ENCODE data around the gene PRIMA1. TPM values are rescaled to one million over a fixed set of nuclear protein-coding genes. Genes with fewer than 3 reads are reported as not detected.

PRIMA1 gene
- total RNA-seq, 1 experiment from 2014 or later: 0.26 TPM

DNA sequence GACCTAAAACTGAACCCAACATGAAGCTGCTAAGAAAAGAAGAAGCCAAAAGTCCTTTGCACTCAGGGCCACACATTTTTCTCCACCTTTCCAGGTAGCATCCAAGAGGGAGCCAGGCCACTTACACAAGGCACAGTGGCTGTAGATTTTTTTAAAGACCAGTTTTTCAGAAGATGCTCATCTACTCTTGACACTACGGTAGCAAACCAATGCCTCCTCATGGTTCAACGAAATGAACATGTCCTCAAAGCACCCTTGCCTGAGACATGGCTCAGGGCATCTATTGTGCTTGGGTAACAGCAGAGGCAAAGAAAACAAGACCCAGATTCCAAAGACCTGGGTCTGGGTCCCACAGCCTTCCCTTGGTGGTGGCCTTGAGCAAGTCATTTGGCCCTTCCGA is 22.3 kb downstream of the PRIMA1 start:
- Histone ChIP-seq H3K9me3 (ENCODE audit: control insufficient read depth, insufficient read depth, low read depth, low read length) (no peaks in the 10 kb centered on the region), H3K27me3 (ENCODE audit: control insufficient read depth, insufficient read depth, low read length) (no peaks in the 10 kb centered on the region; the same call in 1 of the 2 replicates), H3K4me3 (ENCODE audit: low read depth in 2 of 2, low read length in 2 of 2) (no peak overlapping the region), H3K36me3 (ENCODE audit: control insufficient read depth, insufficient read depth, low read length) (no peaks in the 10 kb centered on the region), H3K27ac (ENCODE audit: low read length) (no peak overlapping the region), H3K4me1 (ENCODE audit: control insufficient read depth, insufficient read depth, low read length) (no peaks in the 10 kb centered on the region)
- ChIA-PET POLR2A (no interaction called here), CTCF (no interaction called here)
- DNase-seq (ENCODE audit: low read depth, low spot score) (no peak), ATAC-seq (no peak)
- in situ Hi-C loops (cut with HindIII; ENCODE audit: low pct_unique_long_range_greater_than_20kb, low sequenced_read_pairs): no loop called here
- TF ChIP-seq, protein P1, sequence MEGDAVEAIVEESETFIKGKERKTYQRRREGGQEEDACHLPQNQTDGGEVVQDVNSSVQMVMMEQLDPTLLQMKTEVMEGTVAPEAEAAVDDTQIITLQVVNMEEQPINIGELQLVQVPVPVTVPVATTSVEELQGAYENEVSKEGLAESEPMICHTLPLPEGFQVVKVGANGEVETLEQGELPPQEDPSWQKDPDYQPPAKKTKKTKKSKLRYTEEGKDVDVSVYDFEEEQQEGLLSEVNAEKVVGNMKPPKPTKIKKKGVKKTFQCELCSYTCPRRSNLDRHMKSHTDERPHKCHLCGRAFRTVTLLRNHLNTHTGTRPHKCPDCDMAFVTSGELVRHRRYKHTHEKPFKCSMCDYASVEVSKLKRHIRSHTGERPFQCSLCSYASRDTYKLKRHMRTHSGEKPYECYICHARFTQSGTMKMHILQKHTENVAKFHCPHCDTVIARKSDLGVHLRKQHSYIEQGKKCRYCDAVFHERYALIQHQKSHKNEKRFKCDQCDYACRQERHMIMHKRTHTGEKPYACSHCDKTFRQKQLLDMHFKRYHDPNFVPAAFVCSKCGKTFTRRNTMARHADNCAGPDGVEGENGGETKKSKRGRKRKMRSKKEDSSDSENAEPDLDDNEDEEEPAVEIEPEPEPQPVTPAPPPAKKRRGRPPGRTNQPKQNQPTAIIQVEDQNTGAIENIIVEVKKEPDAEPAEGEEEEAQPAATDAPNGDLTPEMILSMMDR (IDR thresholded peaks at IDR 0.05): no peak
- TF ChIP-seq SIN3A (IDR thresholded peaks at IDR 0.05; ENCODE audit: borderline replicate concordance, insufficient read depth, low read depth, low read length) (no peak), POLR2AphosphoS5 (IDR thresholded peaks at IDR 0.05; ENCODE audit: low read depth, low read length) (no peak), TCF7L2 (IDR thresholded peaks at IDR 0.05; ENCODE audit: low read depth, low read length) (no peak)
- TF ChIP-seq, protein P2, sequence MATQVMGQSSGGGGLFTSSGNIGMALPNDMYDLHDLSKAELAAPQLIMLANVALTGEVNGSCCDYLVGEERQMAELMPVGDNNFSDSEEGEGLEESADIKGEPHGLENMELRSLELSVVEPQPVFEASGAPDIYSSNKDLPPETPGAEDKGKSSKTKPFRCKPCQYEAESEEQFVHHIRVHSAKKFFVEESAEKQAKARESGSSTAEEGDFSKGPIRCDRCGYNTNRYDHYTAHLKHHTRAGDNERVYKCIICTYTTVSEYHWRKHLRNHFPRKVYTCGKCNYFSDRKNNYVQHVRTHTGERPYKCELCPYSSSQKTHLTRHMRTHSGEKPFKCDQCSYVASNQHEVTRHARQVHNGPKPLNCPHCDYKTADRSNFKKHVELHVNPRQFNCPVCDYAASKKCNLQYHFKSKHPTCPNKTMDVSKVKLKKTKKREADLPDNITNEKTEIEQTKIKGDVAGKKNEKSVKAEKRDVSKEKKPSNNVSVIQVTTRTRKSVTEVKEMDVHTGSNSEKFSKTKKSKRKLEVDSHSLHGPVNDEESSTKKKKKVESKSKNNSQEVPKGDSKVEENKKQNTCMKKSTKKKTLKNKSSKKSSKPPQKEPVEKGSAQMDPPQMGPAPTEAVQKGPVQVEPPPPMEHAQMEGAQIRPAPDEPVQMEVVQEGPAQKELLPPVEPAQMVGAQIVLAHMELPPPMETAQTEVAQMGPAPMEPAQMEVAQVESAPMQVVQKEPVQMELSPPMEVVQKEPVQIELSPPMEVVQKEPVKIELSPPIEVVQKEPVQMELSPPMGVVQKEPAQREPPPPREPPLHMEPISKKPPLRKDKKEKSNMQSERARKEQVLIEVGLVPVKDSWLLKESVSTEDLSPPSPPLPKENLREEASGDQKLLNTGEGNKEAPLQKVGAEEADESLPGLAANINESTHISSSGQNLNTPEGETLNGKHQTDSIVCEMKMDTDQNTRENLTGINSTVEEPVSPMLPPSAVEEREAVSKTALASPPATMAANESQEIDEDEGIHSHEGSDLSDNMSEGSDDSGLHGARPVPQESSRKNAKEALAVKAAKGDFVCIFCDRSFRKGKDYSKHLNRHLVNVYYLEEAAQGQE (IDR thresholded peaks at IDR 0.05; ENCODE audit: insufficient read depth in 1 of 2, low read depth in 2 of 2, low read length in 1 of 2): no peak
- no TSS peak for BruUV-seq (replicated peaks)
- intact Hi-C loops (cut with micrococcal nuclease; ENCODE audit: unreplicated experiment): no loop called here

DNA sequence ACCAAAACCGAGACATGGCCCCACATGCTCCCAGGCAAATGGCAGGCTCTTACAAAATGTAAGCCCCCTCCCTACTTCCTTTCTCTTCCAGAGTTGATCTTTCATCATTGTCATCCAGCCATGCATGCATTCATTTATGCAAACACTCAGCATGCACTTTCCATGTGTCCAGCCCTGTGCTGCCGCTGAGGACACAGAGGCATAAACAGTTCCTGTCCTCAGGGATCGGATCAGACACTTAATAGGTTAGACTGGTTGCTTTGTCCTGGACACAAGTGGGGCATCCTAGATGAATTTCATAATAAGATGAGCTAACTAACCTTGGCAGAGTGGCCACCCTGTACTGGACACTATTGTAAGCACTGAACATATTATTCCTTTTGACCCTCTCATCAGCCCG is 23.1 kb downstream of the PRIMA1 start:
- Histone ChIP-seq H3K36me3 (ENCODE audit: control insufficient read depth, insufficient read depth, low read length) (no peaks in the 10 kb centered on the region), H3K4me3 (ENCODE audit: low read depth in 2 of 2, low read length in 2 of 2) (no peak overlapping the region), H3K27ac (ENCODE audit: low read length) (no peak overlapping the region), H3K4me1 (ENCODE audit: control insufficient read depth, insufficient read depth, low read length) (no peaks in the 10 kb centered on the region), H3K27me3 (ENCODE audit: control insufficient read depth, insufficient read depth, low read length) (no peaks in the 10 kb centered on the region; the same call in 1 of the 2 replicates), H3K9me3 (ENCODE audit: control insufficient read depth, insufficient read depth, low read depth, low read length) (no peaks in the 10 kb centered on the region)
- ATAC-seq (no peak), DNase-seq (ENCODE audit: low read depth, low spot score) (no peak)
- intact Hi-C loops (cut with micrococcal nuclease; ENCODE audit: unreplicated experiment) (no loop called here), in situ Hi-C loops (cut with HindIII; ENCODE audit: low pct_unique_long_range_greater_than_20kb, low sequenced_read_pairs) (no loop called here)
- TF ChIP-seq TCF7L2 (IDR thresholded peaks at IDR 0.05; ENCODE audit: low read depth, low read length): no peak
- TF ChIP-seq, protein P2 (IDR thresholded peaks at IDR 0.05; ENCODE audit: insufficient read depth in 1 of 2, low read depth in 2 of 2, low read length in 1 of 2): no peak
- no peak for TF ChIP-seq SIN3A (IDR thresholded peaks at IDR 0.05; ENCODE audit: borderline replicate concordance, insufficient read depth, low read depth, low read length)
- TF ChIP-seq POLR2AphosphoS5 (IDR thresholded peaks at IDR 0.05; ENCODE audit: low read depth, low read length): no peak
- TF ChIP-seq, protein P1 (IDR thresholded peaks at IDR 0.05): no peak
- no TSS peak for BruUV-seq (replicated peaks)
- ChIA-PET POLR2A (no interaction called here), CTCF (no interaction called here)

Data from Panc1 (cell line).